Measurements from ENCODE around the gene TAS2R9.

DNA sequence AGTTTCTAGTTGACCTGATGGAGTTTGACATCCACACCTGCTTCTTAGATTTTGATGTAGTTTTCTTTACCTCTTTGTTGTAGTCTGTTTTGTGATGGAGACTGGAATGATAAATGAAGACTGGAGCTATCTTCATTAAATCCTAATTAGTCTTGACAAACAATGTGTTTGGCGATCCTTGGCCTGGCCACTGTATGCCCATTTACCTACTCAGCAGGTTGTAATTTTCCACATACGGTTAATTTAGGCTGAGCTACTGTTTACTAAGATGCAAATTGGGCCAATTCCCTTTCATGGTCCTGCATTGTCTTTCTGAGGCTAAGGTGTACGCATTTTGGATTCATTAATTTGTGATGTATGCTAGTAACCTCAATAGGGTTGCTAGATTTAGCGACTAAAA is 7.4 kb downstream of the TAS2R9 start, which contains the start of gene TAS2R7:
- TF ChIP-seq, protein P1, sequence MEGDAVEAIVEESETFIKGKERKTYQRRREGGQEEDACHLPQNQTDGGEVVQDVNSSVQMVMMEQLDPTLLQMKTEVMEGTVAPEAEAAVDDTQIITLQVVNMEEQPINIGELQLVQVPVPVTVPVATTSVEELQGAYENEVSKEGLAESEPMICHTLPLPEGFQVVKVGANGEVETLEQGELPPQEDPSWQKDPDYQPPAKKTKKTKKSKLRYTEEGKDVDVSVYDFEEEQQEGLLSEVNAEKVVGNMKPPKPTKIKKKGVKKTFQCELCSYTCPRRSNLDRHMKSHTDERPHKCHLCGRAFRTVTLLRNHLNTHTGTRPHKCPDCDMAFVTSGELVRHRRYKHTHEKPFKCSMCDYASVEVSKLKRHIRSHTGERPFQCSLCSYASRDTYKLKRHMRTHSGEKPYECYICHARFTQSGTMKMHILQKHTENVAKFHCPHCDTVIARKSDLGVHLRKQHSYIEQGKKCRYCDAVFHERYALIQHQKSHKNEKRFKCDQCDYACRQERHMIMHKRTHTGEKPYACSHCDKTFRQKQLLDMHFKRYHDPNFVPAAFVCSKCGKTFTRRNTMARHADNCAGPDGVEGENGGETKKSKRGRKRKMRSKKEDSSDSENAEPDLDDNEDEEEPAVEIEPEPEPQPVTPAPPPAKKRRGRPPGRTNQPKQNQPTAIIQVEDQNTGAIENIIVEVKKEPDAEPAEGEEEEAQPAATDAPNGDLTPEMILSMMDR (conservative IDR thresholded peaks at IDR 0.05 in 1 of 2, IDR thresholded peaks at IDR 0.05 in 1 of 2; ENCODE audit: extremely low read depth in 1 of 2, insufficient read depth in 1 of 2, low read depth in 1 of 2, low read length in 2 of 2), result no peak
- TF ChIP-seq EZH2 (IDR thresholded peaks at IDR 0.05; ENCODE audit: borderline replicate concordance, low read length), result no peak
